SU-DHL-6 (cell line): Measurements from ENCODE around the gene ARHGEF28.

ENCODE experiments used
- H2AFZ ChIP-seq: fragments of 200-600 bp; sonication (generic); 2 replicates; pipeline ENCODE4 v1.6.1; 2014; ENCODE audit warnings: low read depth, mild to moderate bottlenecking, moderate library complexity, mixed read lengths, antibody characterized with exemption, low read length; ENCODE audit not compliant: severe bottlenecking
- H3F3A ChIP-seq: fragments of 200-600 bp; shearing (Covaris generic); 2 replicates; pipeline ENCODE4 v1.6.0; 2016; ENCODE audit warnings: antibody characterized with exemption, mild to moderate bottlenecking; ENCODE audit not compliant: insufficient read depth
- H3K27ac ChIP-seq: fragments of 200-600 bp; sonication (generic); 2 replicates; pipeline ENCODE4 v1.5.1; 2016; ENCODE audit warnings: low read depth, mild to moderate bottlenecking, low read length, moderate library complexity, mixed read lengths
- H3K27me3 ChIP-seq: fragments of 200-600 bp; sonication (generic), shearing (Covaris generic); 2 replicates; pipeline ENCODE4 v1.6.0; 2014; ENCODE audit warnings: mild to moderate bottlenecking, low read length
- H3K36me3 ChIP-seq: fragments of 200-600 bp; sonication (generic); 2 replicates; pipeline ENCODE4 v1.6.1; 2014; ENCODE audit warnings: mild to moderate bottlenecking, low read length, mixed read lengths
- H3K4me2 ChIP-seq: fragments of 300-600, 200-600 bp; shearing (Covaris generic), sonication (generic); 2 replicates; pipeline ENCODE4 v1.6.0; 2014; ENCODE audit warnings: low read length, low read depth, mild to moderate bottlenecking; ENCODE audit not compliant: poor library complexity, severe bottlenecking
- H3K4me3 ChIP-seq: fragments of 200-600 bp; sonication (generic); 2 replicates; pipeline ENCODE4 v1.5.1; 2014; ENCODE audit warnings: antibody characterized with exemption, low read length, mild to moderate bottlenecking, mixed read lengths; ENCODE audit not compliant: insufficient read depth, poor library complexity, severe bottlenecking
- H3K79me2 ChIP-seq: fragments of 200-600 bp; sonication (generic); 2 replicates; pipeline ENCODE4 v1.6.1; 2014; ENCODE audit warnings: mild to moderate bottlenecking, low read length, moderate library complexity; ENCODE audit not compliant: insufficient read depth
- H3K9ac ChIP-seq: fragments of 200-600 bp; sonication (generic); 2 replicates; pipeline ENCODE4 v1.7.0; 2014; ENCODE audit warnings: mild to moderate bottlenecking, low read length
- H3K9me2 ChIP-seq: fragments of 200-600 bp; sonication (generic); replicated peaks from 2 replicates; pipeline ENCODE4 v1.6.1; 2014; ENCODE audit warnings: low read length; ENCODE audit not compliant: insufficient read depth
- H3K9me3 ChIP-seq: fragments of 200-600 bp; sonication (generic); 2 replicates; pipeline ENCODE4 v1.6.1; 2014; ENCODE audit warnings: low read length, mixed read lengths; ENCODE audit not compliant: insufficient read depth
- H4K20me1 ChIP-seq: fragments of 200-600 bp; sonication (generic); 2 replicates; pipeline ENCODE4 v1.6.1; 2014; ENCODE audit warnings: low read depth, mild to moderate bottlenecking, antibody characterized with exemption, low read length, moderate library complexity, mixed read lengths
- EZH2phosphoT487 ChIP-seq: fragments of 200-600 bp; sonication (generic), shearing (Covaris generic); conservative IDR thresholded peaks from 2 replicates; pipeline ENCODE4 v1.6.1; 2018; ENCODE audit warnings: mild to moderate bottlenecking, antibody characterized with exemption, low read length, moderate library complexity, mixed read lengths
- TF ChIP-seq, protein P1 (sequence below): fragments of 200-600 bp; sonication (generic); IDR thresholded peaks from one replicate; pipeline ENCODE4 v1.5.1; 2017; ENCODE audit warnings: antibody characterized with exemption, mild to moderate bottlenecking, low read length, moderate library complexity; ENCODE audit not compliant: insufficient read depth, poor library complexity, severe bottlenecking

Gene ARHGEF28

DNA sequence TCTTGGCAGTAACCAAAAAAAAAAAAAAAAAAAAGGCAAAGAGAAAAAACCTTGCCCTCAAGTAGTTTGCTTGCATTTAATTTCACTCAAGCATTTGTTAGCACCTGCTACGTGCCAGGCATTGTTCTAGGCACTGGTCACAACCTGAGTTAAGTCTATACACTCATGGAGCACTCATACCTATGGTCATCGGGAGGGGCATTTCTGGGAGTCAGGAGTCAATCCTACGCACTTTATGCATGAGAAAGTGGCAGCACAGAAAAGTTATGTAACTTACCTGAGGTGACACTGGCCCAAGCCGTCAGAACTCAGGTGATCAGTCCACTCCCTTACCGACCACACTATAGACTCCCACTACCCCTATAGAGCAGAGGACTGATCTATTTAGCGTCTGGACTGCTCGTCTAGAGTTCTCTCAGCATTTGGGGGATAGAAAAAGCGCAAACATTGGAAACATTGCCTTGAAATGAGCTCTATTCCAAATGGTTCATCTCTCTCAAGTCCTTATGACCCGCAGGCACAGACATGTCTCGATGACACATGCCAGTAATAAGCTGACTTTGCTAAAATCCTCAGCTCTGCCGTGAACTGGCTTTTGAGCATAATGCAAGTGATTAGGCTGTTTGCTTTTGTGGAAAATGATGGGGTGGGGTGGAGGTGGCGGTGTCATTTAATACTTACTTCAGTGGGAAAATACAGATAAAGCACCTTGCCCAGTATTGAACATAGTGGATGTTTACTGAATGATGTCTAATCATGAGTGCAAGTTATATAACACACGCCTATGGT is 160.2 kb downstream of the ARHGEF28 start:
- TF ChIP-seq EZH2phosphoT487: no peak
- TF ChIP-seq, protein P1, sequence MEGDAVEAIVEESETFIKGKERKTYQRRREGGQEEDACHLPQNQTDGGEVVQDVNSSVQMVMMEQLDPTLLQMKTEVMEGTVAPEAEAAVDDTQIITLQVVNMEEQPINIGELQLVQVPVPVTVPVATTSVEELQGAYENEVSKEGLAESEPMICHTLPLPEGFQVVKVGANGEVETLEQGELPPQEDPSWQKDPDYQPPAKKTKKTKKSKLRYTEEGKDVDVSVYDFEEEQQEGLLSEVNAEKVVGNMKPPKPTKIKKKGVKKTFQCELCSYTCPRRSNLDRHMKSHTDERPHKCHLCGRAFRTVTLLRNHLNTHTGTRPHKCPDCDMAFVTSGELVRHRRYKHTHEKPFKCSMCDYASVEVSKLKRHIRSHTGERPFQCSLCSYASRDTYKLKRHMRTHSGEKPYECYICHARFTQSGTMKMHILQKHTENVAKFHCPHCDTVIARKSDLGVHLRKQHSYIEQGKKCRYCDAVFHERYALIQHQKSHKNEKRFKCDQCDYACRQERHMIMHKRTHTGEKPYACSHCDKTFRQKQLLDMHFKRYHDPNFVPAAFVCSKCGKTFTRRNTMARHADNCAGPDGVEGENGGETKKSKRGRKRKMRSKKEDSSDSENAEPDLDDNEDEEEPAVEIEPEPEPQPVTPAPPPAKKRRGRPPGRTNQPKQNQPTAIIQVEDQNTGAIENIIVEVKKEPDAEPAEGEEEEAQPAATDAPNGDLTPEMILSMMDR: no peak
- H3F3A ChIP-seq: no peaks in the 10 kb centered on the region
- no peak overlapping the region for H3K4me2 ChIP-seq

DNA sequence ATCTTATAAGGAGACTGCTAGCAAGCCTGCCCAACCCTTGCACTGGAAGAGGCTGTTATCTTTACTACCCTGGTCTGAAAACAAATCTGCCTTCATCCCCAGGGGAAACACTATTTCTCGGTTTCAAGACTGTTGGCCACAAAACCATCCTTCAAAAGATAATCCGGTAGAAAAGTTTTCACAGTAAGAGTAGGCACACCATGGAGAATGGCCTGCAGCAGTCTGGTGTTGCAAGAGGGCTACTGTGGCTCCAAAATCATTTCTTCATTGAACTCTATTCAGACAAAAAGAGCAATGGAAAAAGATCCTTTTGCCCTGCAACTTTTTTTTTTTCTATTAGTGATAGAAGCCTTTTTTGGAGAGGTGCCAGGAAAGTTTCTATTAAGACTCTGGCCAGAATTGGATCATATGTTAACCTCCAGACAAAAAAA is 163.9 kb downstream of the ARHGEF28 start:
- Histone ChIP-seq H3K4me2 (no peak overlapping the region), H3K79me2 (no peaks in the 10 kb centered on the region), H3K36me3 (no peaks in the 10 kb centered on the region), H3K27me3 (no peaks in the 10 kb centered on the region), H3K9me2 (no peaks in the 10 kb centered on the region), H3K9ac (no peak overlapping the region), H3K27ac (no peak overlapping the region), H4K20me1 (no peaks in the 10 kb centered on the region), H2AFZ (no peak overlapping the region), H3F3A (no peaks in the 10 kb centered on the region), H3K4me3 (no peak overlapping the region), H3K9me3 (no peaks in the 10 kb centered on the region)
- TF ChIP-seq EZH2phosphoT487: no peak
- TF ChIP-seq, protein P1: no peak

More for the DNA sequence above, 160.2 kb downstream of the ARHGEF28 start:
- Histone ChIP-seq H3K27me3 (no peaks in the 10 kb centered on the region), H3K9me3 (no peaks in the 10 kb centered on the region), H3K36me3 (no peaks in the 10 kb centered on the region), H3K27ac (no peak overlapping the region), H3K9ac (no peak overlapping the region), H3K4me3 (no peak overlapping the region), H3K9me2 (no peaks in the 10 kb centered on the region), H4K20me1 (no peaks in the 10 kb centered on the region), H3K79me2 (no peaks in the 10 kb centered on the region), H2AFZ (no peak overlapping the region)

DNA sequence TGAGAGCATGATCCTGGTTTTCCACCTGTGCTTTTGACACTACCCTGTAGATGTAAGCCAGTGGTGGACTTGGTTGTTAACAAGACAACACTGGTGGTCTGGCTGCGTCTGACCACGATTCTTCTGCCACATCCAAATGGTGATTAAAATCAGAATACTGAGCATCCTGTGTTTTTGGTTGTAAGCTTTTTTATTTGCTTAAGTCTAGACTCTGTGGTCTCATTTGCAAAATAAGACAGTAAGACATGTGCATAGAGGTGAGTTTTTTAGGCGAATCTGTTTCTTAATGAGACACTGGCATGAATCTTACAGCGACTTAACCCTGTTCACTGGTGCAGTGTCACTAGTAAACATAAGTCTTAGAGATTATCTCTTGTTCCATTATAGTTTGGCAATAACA is 165.4 kb downstream of the ARHGEF28 start:
- no peaks in the 10 kb centered on the region for H3K79me2 ChIP-seq
- H4K20me1 ChIP-seq: no peaks in the 10 kb centered on the region
- H3K9ac ChIP-seq: no peak overlapping the region
- no peak for TF ChIP-seq EZH2phosphoT487
- TF ChIP-seq, protein P1: no peak
- no peaks in the 10 kb centered on the region for H3K9me2 ChIP-seq
- no peak overlapping the region for H3K27ac ChIP-seq
- H3K4me3 ChIP-seq: no peak overlapping the region
- no peaks in the 10 kb centered on the region for H3K27me3 ChIP-seq
- H3K9me3 ChIP-seq: no peaks in the 10 kb centered on the region
- H3K36me3 ChIP-seq: no peaks in the 10 kb centered on the region
- H3K4me2 ChIP-seq: no peak overlapping the region
- H3F3A ChIP-seq: no peaks in the 10 kb centered on the region
- H2AFZ ChIP-seq: no peak overlapping the region
